Osteocyte (in vitro differentiated cells): Measurements from ENCODE around the gene ALK. TPM values are rescaled to one million over a fixed set of nuclear protein-coding genes. Genes with fewer than 3 reads are reported as not detected.

ENCODE experiments used
- DNase-seq: peaks from one replicate; pipeline ENCODE4 v3.0.0; 2021; ENCODE audit warnings: mixed read lengths; ENCODE audit not compliant: unreplicated experiment; ENCODE audit errors: extremely low spot score
- H3K27ac Mint-ChIP-seq: one replicate; pipeline ENCODE4 v1.8.0; 2021; ENCODE audit warnings: mild to moderate bottlenecking, mixed read lengths; ENCODE audit not compliant: unreplicated experiment
- H3K27me3 Mint-ChIP-seq: one replicate; pipeline ENCODE4 v1.8.0; 2021; ENCODE audit warnings: mixed read lengths; ENCODE audit not compliant: unreplicated experiment
- H3K36me3 Mint-ChIP-seq: one replicate; pipeline ENCODE4 v1.8.0; 2021; ENCODE audit warnings: mixed read lengths; ENCODE audit not compliant: unreplicated experiment
- H3K4me1 Mint-ChIP-seq: one replicate; pipeline ENCODE4 v1.8.0; 2021; ENCODE audit warnings: mixed read lengths; ENCODE audit not compliant: unreplicated experiment
- H3K4me3 Mint-ChIP-seq: one replicate; pipeline ENCODE4 v1.8.0; 2021; ENCODE audit warnings: mild to moderate bottlenecking, moderate library complexity, mixed read lengths; ENCODE audit not compliant: unreplicated experiment
- H3K9me3 Mint-ChIP-seq: one replicate; pipeline ENCODE4 v1.8.0; 2021; ENCODE audit warnings: mixed read lengths; ENCODE audit not compliant: unreplicated experiment
- total RNA-seq: library from RNA; stranded (reverse); gene quantifications from 2 replicates; pipeline ENCODE4 v1.2.1, GENCODE V29; 2021
- TF ChIP-seq, protein P1 (sequence below): fragments of 200-600 bp; sonication (generic); IDR thresholded peaks from 2 replicates; pipeline ENCODE4 v1.5.0; 2021; ENCODE audit warnings: antibody characterized with exemption, mild to moderate bottlenecking, moderate library complexity

The ALK gene
- total RNA-seq, 1 donor from 2014 or later, result not detected

DNA sequence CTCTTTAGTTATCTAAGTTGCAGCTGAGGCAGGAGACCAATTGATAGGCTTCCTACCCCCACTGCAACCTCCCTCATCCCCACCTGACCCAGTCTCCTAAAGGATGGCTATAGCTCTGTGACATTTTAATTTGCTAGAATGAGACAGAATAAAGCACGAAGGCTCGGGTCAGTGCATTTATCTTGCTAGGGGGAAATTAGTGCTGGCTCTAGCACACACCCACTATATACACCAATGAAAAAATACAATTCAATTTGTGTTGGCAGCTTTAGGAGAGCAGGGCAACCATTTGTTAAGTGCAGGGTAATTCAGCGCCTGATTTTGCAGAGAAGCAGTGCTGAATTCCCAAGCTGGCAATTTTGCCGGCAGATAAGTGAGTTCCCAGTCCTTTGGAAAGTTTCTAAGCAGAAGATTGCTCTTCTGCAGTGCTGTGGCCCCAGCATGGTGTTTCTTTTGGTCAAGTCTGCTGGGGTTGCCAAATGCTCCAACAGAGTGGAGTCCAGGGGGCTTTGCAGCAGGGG lies 346.0 kb downstream of the ALK start:
- Mint-ChIP-seq H3K27me3 (peaks cover 5% of the 10 kb centered on the region), H3K27ac (no peak overlapping the region), H3K9me3 (no peaks in the 10 kb centered on the region), H3K36me3 (no peaks in the 10 kb centered on the region), H3K4me1 (no peaks in the 10 kb centered on the region), H3K4me3 (no peak overlapping the region)
- TF ChIP-seq, protein P1, sequence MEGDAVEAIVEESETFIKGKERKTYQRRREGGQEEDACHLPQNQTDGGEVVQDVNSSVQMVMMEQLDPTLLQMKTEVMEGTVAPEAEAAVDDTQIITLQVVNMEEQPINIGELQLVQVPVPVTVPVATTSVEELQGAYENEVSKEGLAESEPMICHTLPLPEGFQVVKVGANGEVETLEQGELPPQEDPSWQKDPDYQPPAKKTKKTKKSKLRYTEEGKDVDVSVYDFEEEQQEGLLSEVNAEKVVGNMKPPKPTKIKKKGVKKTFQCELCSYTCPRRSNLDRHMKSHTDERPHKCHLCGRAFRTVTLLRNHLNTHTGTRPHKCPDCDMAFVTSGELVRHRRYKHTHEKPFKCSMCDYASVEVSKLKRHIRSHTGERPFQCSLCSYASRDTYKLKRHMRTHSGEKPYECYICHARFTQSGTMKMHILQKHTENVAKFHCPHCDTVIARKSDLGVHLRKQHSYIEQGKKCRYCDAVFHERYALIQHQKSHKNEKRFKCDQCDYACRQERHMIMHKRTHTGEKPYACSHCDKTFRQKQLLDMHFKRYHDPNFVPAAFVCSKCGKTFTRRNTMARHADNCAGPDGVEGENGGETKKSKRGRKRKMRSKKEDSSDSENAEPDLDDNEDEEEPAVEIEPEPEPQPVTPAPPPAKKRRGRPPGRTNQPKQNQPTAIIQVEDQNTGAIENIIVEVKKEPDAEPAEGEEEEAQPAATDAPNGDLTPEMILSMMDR, result no peak
- no peak for DNase-seq

DNA sequence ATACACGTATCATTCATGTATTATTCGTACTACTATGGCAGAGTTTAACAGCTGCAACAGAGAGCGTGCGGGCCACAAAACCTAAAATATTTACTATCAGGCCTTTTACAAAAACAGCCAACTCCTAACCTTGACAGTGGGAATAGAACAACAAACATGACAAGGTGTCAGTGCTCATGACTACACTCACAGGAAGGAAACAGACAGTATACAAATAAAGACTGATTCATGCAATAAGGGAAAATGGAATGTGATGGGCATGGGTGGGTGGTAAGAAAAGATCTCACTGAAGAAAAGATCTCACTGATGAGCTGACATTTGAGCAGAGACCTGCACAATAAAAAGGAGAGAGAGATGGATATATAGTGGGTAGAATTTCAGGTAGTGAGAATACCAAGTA lies 347.8 kb downstream of the ALK start:
- H3K27me3 Mint-ChIP-seq, result peaks cover 5% of the 10 kb centered on the region
- H3K4me1 Mint-ChIP-seq, result no peaks in the 10 kb centered on the region

DNA sequence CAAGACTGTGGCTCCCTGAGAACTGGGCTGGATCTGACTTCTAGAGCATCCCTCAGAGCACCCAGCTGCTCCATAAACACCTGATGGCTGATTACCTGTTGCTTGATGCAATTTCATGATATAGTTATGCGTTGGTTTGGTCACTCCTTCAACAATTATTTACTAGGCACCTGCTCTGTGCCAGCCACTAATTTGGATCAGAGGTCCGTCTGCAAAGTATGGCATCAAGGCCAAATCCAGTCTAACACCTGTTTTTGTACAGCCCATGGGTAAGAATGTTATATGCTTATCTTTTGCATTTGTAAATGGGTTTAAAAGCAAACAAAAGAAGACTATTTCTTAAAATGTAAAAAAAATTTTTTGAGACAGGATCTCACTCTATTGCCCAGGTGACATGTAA lies 348.2 kb downstream of the ALK start:
- Mint-ChIP-seq H3K36me3 (no peaks in the 10 kb centered on the region), H3K9me3 (no peaks in the 10 kb centered on the region), H3K4me3 (no peak overlapping the region), H3K27ac (no peak overlapping the region), H3K27me3 (peaks cover 5% of the 10 kb centered on the region), H3K4me1 (no peaks in the 10 kb centered on the region)
- no peak for DNase-seq
- TF ChIP-seq, protein P1, result no peak

More for the DNA sequence above, 347.8 kb downstream of the ALK start:
- Mint-ChIP-seq H3K9me3 (no peaks in the 10 kb centered on the region), H3K4me3 (no peak overlapping the region), H3K36me3 (no peaks in the 10 kb centered on the region), H3K27ac (no peak overlapping the region)
- DNase-seq, result peak; percentile 3
- TF ChIP-seq, protein P1, result no peak

DNA sequence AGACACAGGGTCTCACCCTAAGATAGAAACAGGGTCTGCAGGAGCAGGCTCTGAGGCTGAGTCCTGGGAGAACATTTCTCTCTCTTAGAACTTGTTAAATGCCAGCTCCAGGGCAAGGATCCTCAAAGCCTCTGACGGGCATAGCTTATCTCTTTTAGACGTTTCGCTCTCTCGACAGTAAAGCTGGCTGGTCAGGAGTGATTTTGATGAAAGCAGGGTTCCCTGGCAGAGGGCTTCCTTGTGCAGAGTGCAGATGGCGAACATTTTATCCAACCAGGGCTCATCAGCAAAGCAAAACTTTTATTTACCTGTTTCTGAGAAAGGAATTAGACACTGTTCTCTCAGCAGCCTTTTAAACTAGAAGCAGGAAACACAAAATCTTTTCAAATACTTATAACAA lies 350.8 kb downstream of the ALK start:
- TF ChIP-seq, protein P1, result no peak
- peak; percentile 34 for DNase-seq
- no peak overlapping the region for H3K4me3 Mint-ChIP-seq
- H3K27me3 Mint-ChIP-seq, result peaks cover 7% of the 10 kb centered on the region
- H3K27ac Mint-ChIP-seq, result no peak overlapping the region
- no peaks in the 10 kb centered on the region for H3K9me3 Mint-ChIP-seq
- no peaks in the 10 kb centered on the region for H3K4me1 Mint-ChIP-seq
- H3K36me3 Mint-ChIP-seq, result no peaks in the 10 kb centered on the region

DNA sequence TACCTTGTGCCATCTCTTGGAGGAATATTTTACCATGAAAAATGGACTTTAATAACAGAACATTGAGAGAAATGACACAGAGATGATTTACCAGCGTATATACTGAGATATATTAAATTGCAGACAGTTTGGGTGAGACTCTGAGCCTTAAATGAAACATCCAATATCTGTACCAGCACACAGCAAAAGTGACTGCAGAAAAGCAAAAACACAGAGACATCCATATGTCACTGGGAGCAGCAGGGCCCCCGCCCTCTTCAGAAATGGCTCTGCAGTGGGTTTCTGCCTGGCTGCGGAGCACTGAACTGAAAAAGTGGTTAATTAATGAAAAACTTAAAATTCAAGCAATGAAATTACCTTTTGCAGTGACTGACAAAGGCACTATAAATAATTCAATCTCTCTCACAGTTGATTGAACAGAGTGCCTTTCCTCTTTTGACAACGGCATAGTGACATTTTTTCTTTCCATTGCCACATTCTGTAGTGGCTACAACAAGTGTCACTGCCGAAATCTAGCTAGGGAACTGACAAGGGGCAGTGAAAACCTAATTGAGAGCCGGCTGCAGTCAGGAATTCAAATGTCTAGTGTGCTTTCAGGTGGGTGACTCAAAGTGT lies 353.4 kb downstream of the ALK start:
- TF ChIP-seq, protein P1, result no peak
- DNase-seq, result peak; percentile 6
- Mint-ChIP-seq H3K27me3 (peaks cover 3% of the 10 kb centered on the region), H3K9me3 (no peaks in the 10 kb centered on the region), H3K4me1 (no peaks in the 10 kb centered on the region), H3K4me3 (no peak overlapping the region), H3K27ac (no peak overlapping the region), H3K36me3 (no peaks in the 10 kb centered on the region)
